Upper lobe of left lung (tissue), 4 donors: ENCODE data around the gene DSCAM.

Source experiments
- CTCF ChIP-seq, 6 experiments: fragments of 450-650 bp in 4 of 6; fragments of 200-600 bp in 2 of 6; sonication (generic) in 2 of 6; IDR thresholded peaks; one replicate each; pipeline ENCODE4 v1.5.1; 2016 to 2019; ENCODE audit warnings: antibody characterized with exemption in 6 of 6
- POLR2A ChIP-seq, 4 donors: fragments of 450-650 bp; IDR thresholded peaks; one replicate each; pipeline ENCODE4 v1.5.1; 2016 to 2017; ENCODE audit warnings: antibody characterized with exemption in 4 of 4, mild to moderate bottlenecking in 2 of 4
- POLR2AphosphoS5 ChIP-seq, 2 donors: sonication (generic); formaldehyde crosslinking; IDR thresholded peaks; one replicate each; pipeline ENCODE4 v1.5.1; 2017; ENCODE audit warnings: antibody characterized with exemption in 2 of 2

- no peak for TF ChIP-seq CTCF (IDR thresholded peaks at IDR 0.05)
- no peak for TF ChIP-seq POLR2AphosphoS5 (IDR thresholded peaks at IDR 0.05)
- TF ChIP-seq POLR2A (IDR thresholded peaks at IDR 0.05) = no peak
These were observed 80.6 kb downstream of the DSCAM start for GRCh38 chr21:40766381-40766780.
